ENCODE measurements around the gene INKA2.

INKA2 gene

GRCh38 chr1:111709986-111710385 lies 29.2 kb downstream of the INKA2 start:
- H3K36me3 ChIP-seq: peaks cover 44 to 76% (median 65%) of the 10 kb centered on the region in 11 experiments

GRCh38 chr1:111707906-111708305 lies 31.3 kb downstream of the INKA2 start:
- Histone ChIP-seq H3K4me2 (no peak overlapping the region), H3K9me3 (replicated peaks in 1 of 11) (no peaks in the 10 kb centered on the region), H4K20me1 (peaks cover 0 to 44% (median 0%) of the 10 kb centered on the region in 11 experiments; a peak in 4 of 22 replicates), H3K27ac (no peak overlapping the region), H3K9ac (no peak overlapping the region), H3K4me3 (no peak overlapping the region), H3K36me3 (peaks cover 65 to 96% (median 86%) of the 10 kb centered on the region in 11 experiments), H3K4me1 (no peaks in the 10 kb centered on the region), H3K27me3 (no peaks in the 10 kb centered on the region)
- TF ChIP-seq Cebpa-rat (IDR thresholded peaks at IDR 0.05): no peak

More at GRCh38 chr1:111709986-111710385, 29.2 kb downstream of the INKA2 start:
- H3K4me3 ChIP-seq: no peak overlapping the region
- no peak overlapping the region for H3K9ac ChIP-seq
- peaks cover 0 to 34% (median 0%) of the 10 kb centered on the region in 11 experiments; a peak in 3 of 22 replicates for H4K20me1 ChIP-seq
- no peak overlapping the region for H3K27ac ChIP-seq
- H3K9me3 ChIP-seq (replicated peaks in 1 of 11): no peaks in the 10 kb centered on the region
- no peaks in the 10 kb centered on the region for H3K27me3 ChIP-seq
- no peak overlapping the region for H3K4me2 ChIP-seq
- TF ChIP-seq Cebpa-rat (IDR thresholded peaks at IDR 0.05): no peak
- no peaks in the 10 kb centered on the region; a peak in 1 of 20 replicates for H3K4me1 ChIP-seq

GRCh38 chr1:111706921-111707320 lies 32.3 kb downstream of the INKA2 start:
- no peak overlapping the region for H3K27ac ChIP-seq
- TF ChIP-seq Cebpa-rat (IDR thresholded peaks at IDR 0.05): no peak
- H3K9me3 ChIP-seq (replicated peaks in 1 of 11): no peaks in the 10 kb centered on the region
- peaks cover 72 to 100% (median 90%) of the 10 kb centered on the region in 11 experiments for H3K36me3 ChIP-seq
- H3K4me3 ChIP-seq: no peak overlapping the region
- H3K4me2 ChIP-seq: no peak overlapping the region
- peaks cover 0 to 50% (median 0%) of the 10 kb centered on the region in 11 experiments; a peak in 4 of 22 replicates for H4K20me1 ChIP-seq
- no peak overlapping the region for H3K9ac ChIP-seq
- H3K27me3 ChIP-seq: no peaks in the 10 kb centered on the region
- H3K4me1 ChIP-seq: no peaks in the 10 kb centered on the region

- Histone ChIP-seq H3K4me2 (no peak overlapping the region), H3K4me1 (no peaks in the 10 kb centered on the region), H4K20me1 (peaks cover 0 to 52% (median 0%) of the 10 kb centered on the region in 11 experiments; a peak in 4 of 22 replicates), H3K27ac (no peak overlapping the region), H3K4me3 (no peak overlapping the region), H3K27me3 (no peaks in the 10 kb centered on the region), H3K9me3 (replicated peaks in 1 of 11) (no peaks in the 10 kb centered on the region), H3K9ac (no peak overlapping the region), H3K36me3 (peaks cover 81 to 100% (median 93%) of the 10 kb centered on the region in 11 experiments)
- TF ChIP-seq Cebpa-rat (IDR thresholded peaks at IDR 0.05): no peak
Measured at GRCh38 chr1:111705841-111706240, 33.4 kb downstream of the INKA2 start.

- Histone ChIP-seq H3K4me1 (no peaks in the 10 kb centered on the region), H3K4me2 (no peak overlapping the region)
Measured at GRCh38 chr1:111704776-111705175, 34.4 kb downstream of the INKA2 start.

GRCh38 chr1:111704240-111704639 lies 35.0 kb downstream of the INKA2 start:
- no peaks in the 10 kb centered on the region for H3K4me1 ChIP-seq
- peaks cover 88 to 100% (median 96%) of the 10 kb centered on the region in 11 experiments for H3K36me3 ChIP-seq
- no peak overlapping the region for H3K4me2 ChIP-seq
- no peak overlapping the region for H3K9ac ChIP-seq
- no peaks in the 10 kb centered on the region for H3K9me3 ChIP-seq (replicated peaks in 1 of 11)
- H3K27me3 ChIP-seq: no peaks in the 10 kb centered on the region
- H3K4me3 ChIP-seq: no peak overlapping the region
- no peak overlapping the region for H3K27ac ChIP-seq
- peaks cover 0 to 54% (median 0%) of the 10 kb centered on the region in 11 experiments; a peak in 4 of 22 replicates for H4K20me1 ChIP-seq
- no peak for TF ChIP-seq Cebpa-rat (IDR thresholded peaks at IDR 0.05)

More at GRCh38 chr1:111704776-111705175, 34.4 kb downstream of the INKA2 start:
- Histone ChIP-seq H3K36me3 (peaks cover 87 to 100% (median 95%) of the 10 kb centered on the region in 11 experiments), H3K9me3 (replicated peaks in 1 of 11) (no peaks in the 10 kb centered on the region), H4K20me1 (peaks cover 0 to 52% (median 0%) of the 10 kb centered on the region in 11 experiments; a peak in 4 of 22 replicates), H3K9ac (no peak overlapping the region), H3K27ac (no peak overlapping the region), H3K27me3 (no peaks in the 10 kb centered on the region), H3K4me3 (no peak overlapping the region)
- no peak for TF ChIP-seq Cebpa-rat (IDR thresholded peaks at IDR 0.05)

- Histone ChIP-seq H4K20me1 (peaks cover 0 to 65% (median 0%) of the 10 kb centered on the region in 11 experiments; a peak in 4 of 22 replicates), H3K4me1 (no peaks in the 10 kb centered on the region), H3K4me2 (no peak overlapping the region), H3K4me3 (no peak overlapping the region), H3K36me3 (peaks cover 88 to 100% (median 97%) of the 10 kb centered on the region in 11 experiments), H3K27me3 (no peaks in the 10 kb centered on the region), H3K9me3 (replicated peaks in 1 of 11) (no peaks in the 10 kb centered on the region), H3K9ac (no peak overlapping the region), H3K27ac (no peak overlapping the region)
- no peak for TF ChIP-seq Cebpa-rat (IDR thresholded peaks at IDR 0.05)
Measured at GRCh38 chr1:111702504-111703050, 36.6 kb downstream of the INKA2 start.

GRCh38 chr1:111699268-111699667 lies 39.9 kb downstream of the INKA2 start:
- Histone ChIP-seq H3K4me1 (peaks cover 7 to 12% (median 10%) of the 10 kb centered on the region in 10 experiments; a peak in 15 of 20 replicates), H3K9me3 (replicated peaks in 1 of 11) (no peaks in the 10 kb centered on the region), H3K27me3 (no peaks in the 10 kb centered on the region), H3K4me2 (no peak overlapping the region), H3K4me3 (no peak overlapping the region), H3K9ac (no peak overlapping the region), H3K27ac (no peak overlapping the region), H3K36me3 (peaks cover 75 to 99% (median 93%) of the 10 kb centered on the region in 11 experiments), H4K20me1 (peaks cover 0 to 86% (median 0%) of the 10 kb centered on the region in 11 experiments; a peak in 4 of 22 replicates)
- no peak for TF ChIP-seq Cebpa-rat (IDR thresholded peaks at IDR 0.05)

- no peaks in the 10 kb centered on the region for H3K9me3 ChIP-seq (replicated peaks in 1 of 11)
- H3K36me3 ChIP-seq: peaks cover 68 to 99% (median 93%) of the 10 kb centered on the region in 11 experiments
- H3K4me3 ChIP-seq: no peak overlapping the region
- H4K20me1 ChIP-seq: peaks cover 0 to 92% (median 7%) of the 10 kb centered on the region in 11 experiments; a peak in 7 of 22 replicates
- TF ChIP-seq Cebpa-rat (IDR thresholded peaks at IDR 0.05): no peak
- peak overlapping the region in 4 of 11 experiments; percentile 8 to 39 (median 19); a peak in 6 of 22 replicates for H3K4me2 ChIP-seq
- no peak overlapping the region for H3K27ac ChIP-seq
- no peak overlapping the region for H3K9ac ChIP-seq
- H3K4me1 ChIP-seq: peaks cover 7 to 14% (median 10%) of the 10 kb centered on the region in 10 experiments; a peak in 15 of 20 replicates
- H3K27me3 ChIP-seq: no peaks in the 10 kb centered on the region
Measured at GRCh38 chr1:111696330-111696729, 42.9 kb downstream of the INKA2 start.

All from BLaER1 treated with 17β-estradiol and CSF1 and Interleukin-3, amounts not matched to agents 10 nM and 100 nM (cell line).